CD4-positive, alpha-beta memory T cell (primary cell): ENCODE data around the gene CUBN. TPM values are rescaled to one million over a fixed set of nuclear protein-coding genes. Genes with fewer than 3 reads are reported as not detected.

Experiments
- CTCF ChIA-PET: fragments of 350-600 bp; sonication (Branson Sonifier 250); formaldehyde crosslinking; loops from one replicate; lab custom pipeline; 2021; ENCODE audit warnings: inconsistent platforms; ENCODE audit not compliant: partially characterized antibody; lab: Charles Lee
- POLR2A ChIA-PET: fragments of 350-600 bp; sonication (Branson Sonifier 250); formaldehyde crosslinking; loops from one replicate; lab custom pipeline; 2021; ENCODE audit not compliant: partially characterized antibody; lab: Charles Lee
- DNase-seq, 5 donors: peaks; one replicate each; pipeline versions ENCODE4 v3.0.0 to v3.0.0-alpha.2; 2020 to 2022; ENCODE audit warnings: mixed read lengths in 1 of 5
- H3K27ac ChIP-seq: one replicate; pipeline ENCODE4 v1.7.0; 2013; ENCODE audit warnings: low read depth, low read length
- H3K27me3 ChIP-seq: 2 replicates; pipeline ENCODE4 v1.7.0; 2013; ENCODE audit warnings: mild to moderate bottlenecking, low read length, moderate library complexity; ENCODE audit not compliant: insufficient read depth
- H3K36me3 ChIP-seq: 2 replicates; pipeline ENCODE4 v1.7.0; 2013; ENCODE audit warnings: mild to moderate bottlenecking, low read length, moderate library complexity; ENCODE audit not compliant: insufficient read depth
- H3K4me1 ChIP-seq: 2 replicates; pipeline ENCODE4 v1.7.0; 2013; ENCODE audit warnings: mild to moderate bottlenecking, low read length, moderate library complexity; ENCODE audit not compliant: insufficient read depth
- H3K4me3 ChIP-seq, 2 donors: one replicate each; pipeline ENCODE4 v1.7.0; 2013; ENCODE audit warnings: low read length in 2 of 2, mild to moderate bottlenecking in 1 of 2
- H3K9me3 ChIP-seq, 2 donors: one replicate each; pipeline ENCODE4 v1.7.0; 2013; ENCODE audit warnings: low read length in 2 of 2, control low read depth in 1 of 2; ENCODE audit not compliant: control insufficient read depth in 1 of 2
- H3K27ac Mint-ChIP-seq, 7 donors: one replicate each; pipeline ENCODE4 v1.8.0; 2020 to 2021; ENCODE audit warnings: mixed read lengths in 7 of 7, mild to moderate bottlenecking in 6 of 7, inconsistent platforms in 3 of 7, moderate library complexity in 3 of 7
- H3K27me3 Mint-ChIP-seq, 2 donors: one replicate each; pipeline ENCODE4 v1.8.0; 2020 to 2021; ENCODE audit warnings: mixed read lengths in 2 of 2
- H3K36me3 Mint-ChIP-seq, 2 donors: one replicate each; pipeline ENCODE4 v1.8.0; 2020 to 2021; ENCODE audit warnings: mixed read lengths in 2 of 2, inconsistent platforms in 1 of 2, mild to moderate bottlenecking in 1 of 2
- H3K4me1 Mint-ChIP-seq, 4 donors: one replicate each; pipeline ENCODE4 v1.8.0; 2020 to 2021; ENCODE audit warnings: mixed read lengths in 4 of 4, mild to moderate bottlenecking in 1 of 4
- H3K4me3 Mint-ChIP-seq, 8 donors: one replicate each; pipeline ENCODE4 v1.8.0; 2020 to 2021; ENCODE audit warnings: mixed read lengths in 8 of 8, mild to moderate bottlenecking in 7 of 8, moderate library complexity in 6 of 8, inconsistent platforms in 3 of 8
- H3K9me3 Mint-ChIP-seq, 8 donors: one replicate each; pipeline ENCODE4 v1.8.0; 2020 to 2021; ENCODE audit warnings: mixed read lengths in 8 of 8, mild to moderate bottlenecking in 5 of 8, inconsistent platforms in 3 of 8, moderate library complexity in 1 of 8
- intact Hi-C: fragments of 100-400 bp; cut with micrococcal nuclease; formaldehyde crosslinking; loops from one replicate; pipeline ENCODE4 v1.15.1; 2023
- polyA plus RNA-seq, 2 donors: library from polyadenylated mRNA; unstranded; fragments of 300-500 nt; fragmentation: Illumina TruSeq; gene quantifications; one replicate each; pipeline ENCODE4 v1.2.3, GENCODE V29; 2021
- total RNA-seq, 2 experiments: library from RNA; stranded (reverse); gene quantifications; one replicate each; pipeline ENCODE4 v1.2.3, GENCODE V29; 2021

CUBN gene
- total and polyA plus RNA-seq, 4 experiments from 2014 or later, result 0.49 to 10.9 (median 8.5) TPM; not detected in 1

DNA sequence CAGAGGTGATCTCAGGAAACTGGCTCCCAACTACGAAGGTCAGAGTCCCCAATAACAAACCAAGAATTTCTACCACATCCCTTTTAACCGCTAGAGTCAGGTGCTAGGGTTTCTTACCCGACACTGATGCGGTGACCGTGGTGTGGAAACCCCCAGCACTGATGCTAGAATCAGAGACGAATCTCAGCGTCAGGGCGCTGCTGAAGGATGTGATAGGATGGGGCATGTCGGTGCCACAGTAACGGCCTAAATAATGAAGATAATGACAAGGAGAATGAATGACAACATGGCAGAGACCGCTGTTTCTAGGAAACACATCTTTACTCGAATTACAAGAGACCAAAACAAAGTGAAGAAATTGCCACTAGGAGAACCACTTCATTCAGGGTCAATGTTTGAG is 181.2 kb downstream of the CUBN start:
- Mint-ChIP-seq H3K4me1 (peaks cover 8 to 9% (median 9%) of the 10 kb centered on the region in 4 donors), H3K27ac (peak overlapping the region; percentile 9 to 90 (median 76)), H3K36me3 (peaks cover 12 to 28% of the 10 kb centered on the region in 2 donors), H3K9me3 (no peaks in the 10 kb centered on the region), H3K4me3 (peak overlapping the region in 1 of 8 donors; percentile 5), H3K27me3 (no peaks in the 10 kb centered on the region)
- Histone ChIP-seq H3K36me3 (no peaks in the 10 kb centered on the region), H3K27ac (peak overlapping the region; percentile 39), H3K4me3 (no peak overlapping the region), H3K9me3 (no peaks in the 10 kb centered on the region), H3K4me1 (no peaks in the 10 kb centered on the region), H3K27me3 (no peaks in the 10 kb centered on the region)
- ChIA-PET CTCF (no interaction called here), POLR2A (no interaction called here)
- intact Hi-C loops, result loop anchor here (5.0 kb wide), 1 partner anchor 79 kb away; no protein-coding TSS in a partner anchor
- DNase-seq, result peak; percentile 55 to 78 (median 63)

GRCh38 chr10:16947069-16947468 is 182.5 kb downstream of the CUBN start:
- ChIA-PET CTCF (no interaction called here), POLR2A (no interaction called here)
- no peaks in the 10 kb centered on the region for H3K9me3 ChIP-seq
- Mint-ChIP-seq H3K27ac (peak overlapping the region in 4 of 7 donors; percentile 3 to 56 (median 32)), H3K4me3 (no peak overlapping the region), H3K9me3 (no peaks in the 10 kb centered on the region), H3K36me3 (peaks cover 11 to 18% of the 10 kb centered on the region in 2 donors), H3K4me1 (peaks cover 5 to 9% (median 9%) of the 10 kb centered on the region in 4 donors), H3K27me3 (no peaks in the 10 kb centered on the region)
- no peaks in the 10 kb centered on the region for H3K36me3 ChIP-seq
- intact Hi-C loops, result loop anchor here (5.0 kb wide), 1 partner anchor 80 kb away; no protein-coding TSS in a partner anchor
- H3K27me3 ChIP-seq, result no peaks in the 10 kb centered on the region
- H3K27ac ChIP-seq, result no peak overlapping the region
- no peak for DNase-seq
- no peak overlapping the region for H3K4me3 ChIP-seq
- no peaks in the 10 kb centered on the region for H3K4me1 ChIP-seq

DNA sequence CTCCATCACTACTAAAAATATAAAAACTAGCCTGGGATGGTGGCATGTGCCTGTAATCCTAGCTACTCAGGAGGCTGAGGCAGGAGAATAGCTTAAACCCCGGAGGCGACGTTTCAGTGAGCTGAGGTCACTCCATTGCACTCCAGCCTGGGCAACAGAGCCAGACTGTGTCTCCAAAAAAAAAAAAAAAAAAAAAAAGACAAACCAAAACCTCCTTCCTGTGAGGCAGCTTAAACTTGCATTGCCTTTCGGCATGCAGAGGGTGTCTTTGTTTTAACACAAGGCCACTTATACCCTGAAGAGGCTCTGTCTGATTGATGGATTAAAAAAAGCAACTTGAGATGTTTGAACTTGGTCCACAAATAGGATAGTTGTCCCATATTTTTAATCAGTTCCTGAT is 184.0 kb downstream of the CUBN start:
- no peaks in the 10 kb centered on the region for H3K36me3 ChIP-seq
- intact Hi-C loops, result loop anchor here (5.0 kb wide), 1 partner anchor 82 kb away; no protein-coding TSS in a partner anchor
- no peak overlapping the region for H3K4me3 ChIP-seq
- ChIA-PET CTCF (no interaction called here), POLR2A (no interaction called here)
- Mint-ChIP-seq H3K27me3 (no peaks in the 10 kb centered on the region), H3K4me3 (no peak overlapping the region), H3K4me1 (peaks cover 5 to 9% (median 9%) of the 10 kb centered on the region in 4 donors), H3K36me3 (peaks cover 10 to 13% of the 10 kb centered on the region in 2 donors), H3K27ac (peak overlapping the region in 2 of 7 donors; percentile 32 to 75), H3K9me3 (no peaks in the 10 kb centered on the region)
- no peaks in the 10 kb centered on the region for H3K9me3 ChIP-seq
- no peaks in the 10 kb centered on the region for H3K27me3 ChIP-seq
- DNase-seq, result no peak
- H3K27ac ChIP-seq, result no peak overlapping the region
- H3K4me1 ChIP-seq, result no peaks in the 10 kb centered on the region

- H3K36me3 ChIP-seq, result no peaks in the 10 kb centered on the region
- Mint-ChIP-seq H3K4me3 (no peak overlapping the region), H3K9me3 (no peaks in the 10 kb centered on the region), H3K27ac (peak overlapping the region in 2 of 7 donors; percentile 2 to 44), H3K36me3 (peaks cover 10 to 14% of the 10 kb centered on the region in 2 donors), H3K4me1 (peaks cover 5 to 9% (median 9%) of the 10 kb centered on the region in 4 donors), H3K27me3 (no peaks in the 10 kb centered on the region)
- H3K27ac ChIP-seq, result no peak overlapping the region
- no peaks in the 10 kb centered on the region for H3K27me3 ChIP-seq
- POLR2A ChIA-PET, result no interaction called here
- intact Hi-C loops, result loop anchor here (5.0 kb wide), 1 partner anchor 82 kb away; no protein-coding TSS in a partner anchor
- DNase-seq, result peak in 3 of 5 donors; percentile 6 to 35 (median 8)
- CTCF ChIA-PET, result interaction anchor here (1.0 kb wide), 1 partner anchor 51 kb away, joined by 3 read pairs; no protein-coding TSS in a partner anchor
- H3K9me3 ChIP-seq, result no peaks in the 10 kb centered on the region
- no peak overlapping the region for H3K4me3 ChIP-seq
- H3K4me1 ChIP-seq, result no peaks in the 10 kb centered on the region
Observed at GRCh38 chr10:16944986-16945385, 184.6 kb downstream of the CUBN start.

- no peak overlapping the region for H3K27ac ChIP-seq
- no peaks in the 10 kb centered on the region for H3K27me3 ChIP-seq
- peaks cover 5 to 9% (median 9%) of the 10 kb centered on the region in 4 donors for H3K4me1 Mint-ChIP-seq
- intact Hi-C loops, result no loop called here
- ChIA-PET POLR2A (no interaction called here), CTCF (interaction anchor here (1.0 kb wide), 1 partner anchor 52 kb away, joined by 3 read pairs; no protein-coding TSS in a partner anchor)
- no peak overlapping the region for H3K4me3 Mint-ChIP-seq
- peak overlapping the region in 5 of 7 donors; percentile 5 to 92 (median 31) for H3K27ac Mint-ChIP-seq
- no peaks in the 10 kb centered on the region for H3K4me1 ChIP-seq
- no peaks in the 10 kb centered on the region for H3K9me3 ChIP-seq
- H3K9me3 Mint-ChIP-seq, result no peaks in the 10 kb centered on the region
- no peaks in the 10 kb centered on the region for H3K36me3 ChIP-seq
- peaks cover 11 to 16% of the 10 kb centered on the region in 2 donors for H3K36me3 Mint-ChIP-seq
- no peaks in the 10 kb centered on the region for H3K27me3 Mint-ChIP-seq
- no peak for DNase-seq
- H3K4me3 ChIP-seq, result no peak overlapping the region
Observed at GRCh38 chr10:16944402-16944801, 185.2 kb downstream of the CUBN start.

GRCh38 chr10:16943295-16944285 is 186.0 kb downstream of the CUBN start:
- POLR2A ChIA-PET, result no interaction called here
- H3K36me3 Mint-ChIP-seq, result peaks cover 15% of the 10 kb centered on the region in 2 donors

More at GRCh38 chr10:16943295-16944285, 186.0 kb downstream of the CUBN start:
- H3K27me3 Mint-ChIP-seq, result no peaks in the 10 kb centered on the region
- H3K9me3 Mint-ChIP-seq, result no peaks in the 10 kb centered on the region
- no peaks in the 10 kb centered on the region for H3K9me3 ChIP-seq
- peaks cover 5 to 9% (median 8%) of the 10 kb centered on the region in 4 donors for H3K4me1 Mint-ChIP-seq
- no peak overlapping the region for H3K4me3 Mint-ChIP-seq
- CTCF ChIA-PET, result interaction anchor here (0.9 kb wide), 1 partner anchor 8 kb away, joined by 3 read pairs; no protein-coding TSS in a partner anchor
- H3K4me1 ChIP-seq, result no peaks in the 10 kb centered on the region
- no peak overlapping the region for H3K27ac ChIP-seq
- H3K4me3 ChIP-seq, result no peak overlapping the region
- DNase-seq, result no peak
- H3K36me3 ChIP-seq, result no peaks in the 10 kb centered on the region
- intact Hi-C loops, result no loop called here
- H3K27ac Mint-ChIP-seq, result peak overlapping the region in 2 of 7 donors; percentile 4 to 79
- no peaks in the 10 kb centered on the region for H3K27me3 ChIP-seq
